GM15510 (cell line): ENCODE results near the gene DGKD.

Experiments
- POLR2A ChIP-seq: IDR thresholded peaks from 3 replicates; pipeline ENCODE4 v1.6.1; 2011; ENCODE audit warnings: borderline replicate concordance; ENCODE audit not compliant: insufficient read length; ENCODE audit errors: extremely low read depth

The DGKD gene

DNA sequence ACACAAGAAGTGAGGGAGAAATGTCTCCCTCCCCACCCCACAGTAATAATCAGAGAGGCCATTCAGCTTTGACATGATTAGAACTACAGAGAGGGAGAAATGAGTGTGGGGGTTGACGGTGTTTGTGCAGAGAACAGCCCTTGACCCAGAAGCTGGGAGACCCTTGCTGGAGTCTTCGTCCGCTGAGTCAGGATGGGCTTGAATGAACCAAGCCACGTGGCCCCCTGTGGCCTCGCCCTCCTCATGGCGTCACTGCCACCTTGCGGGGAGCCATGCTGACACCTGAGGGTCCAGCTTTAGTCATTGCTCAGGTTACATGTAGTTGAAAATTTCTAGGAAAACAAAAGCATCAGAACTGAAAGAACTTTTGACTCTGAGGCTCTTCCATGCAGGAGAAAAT is 101.2 kb downstream of the DGKD start:
- TF ChIP-seq POLR2A: no peak

DNA sequence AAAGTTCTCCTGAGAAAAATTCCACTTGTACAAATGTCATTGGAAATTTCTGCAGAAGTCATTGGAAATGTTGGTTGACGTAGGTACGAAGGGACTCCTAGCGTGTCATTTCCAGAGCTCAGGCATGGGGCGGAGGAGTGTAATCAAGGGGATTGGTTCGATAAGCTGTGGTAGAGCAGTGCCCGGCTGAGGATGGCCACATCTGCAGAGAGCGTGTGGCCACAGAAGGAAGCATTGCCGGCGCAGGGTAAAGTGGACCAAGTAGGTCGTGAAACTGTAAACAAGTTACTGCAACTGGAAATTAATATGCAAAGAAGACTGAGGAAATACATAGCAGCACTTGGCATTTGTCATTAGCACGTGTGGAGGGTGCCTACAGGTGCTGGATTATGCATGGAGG is 101.8 kb downstream of the DGKD start:
- no peak for TF ChIP-seq POLR2A

DNA sequence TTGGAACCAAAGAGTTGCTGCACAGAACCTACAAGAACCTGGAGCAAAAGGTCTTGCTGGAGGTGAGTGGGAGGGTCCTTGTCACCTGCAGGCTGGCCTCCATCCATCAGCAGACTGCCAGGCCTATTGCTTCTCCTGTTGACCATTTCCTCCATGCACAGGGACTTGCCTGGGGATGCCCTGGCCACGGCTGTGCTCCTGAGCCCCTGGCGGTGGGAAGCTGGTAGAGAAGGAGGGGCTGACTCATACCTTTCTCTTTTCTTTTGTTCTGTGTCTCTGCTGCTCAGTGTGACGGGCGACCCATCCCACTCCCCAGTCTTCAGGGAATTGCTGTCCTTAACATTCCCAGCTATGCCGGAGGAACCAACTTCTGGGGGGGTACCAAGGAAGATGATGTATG is 102.6 kb downstream of the DGKD start:
- TF ChIP-seq POLR2A: no peak

DNA sequence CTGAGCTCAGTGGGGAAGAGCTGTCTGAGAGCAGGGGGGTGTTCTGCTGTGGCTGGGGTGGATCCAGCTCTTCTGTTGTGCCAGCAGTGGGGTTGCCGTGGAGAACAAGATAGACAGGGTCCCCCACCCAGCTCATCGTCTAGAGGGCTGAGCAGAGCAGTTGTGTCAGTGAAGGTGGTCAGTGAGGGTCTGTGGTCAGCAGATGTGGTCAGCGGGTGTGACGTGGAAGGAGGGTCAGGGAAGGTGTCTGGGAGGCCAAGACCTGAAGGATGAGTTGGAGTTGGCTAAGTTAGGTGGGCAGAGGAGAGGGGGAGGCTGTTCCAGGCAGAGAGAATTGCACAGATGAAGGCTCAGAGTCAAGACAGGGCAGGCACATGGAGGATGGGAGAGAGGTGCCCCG is 103.1 kb downstream of the DGKD start:
- TF ChIP-seq POLR2A: no peak

DNA sequence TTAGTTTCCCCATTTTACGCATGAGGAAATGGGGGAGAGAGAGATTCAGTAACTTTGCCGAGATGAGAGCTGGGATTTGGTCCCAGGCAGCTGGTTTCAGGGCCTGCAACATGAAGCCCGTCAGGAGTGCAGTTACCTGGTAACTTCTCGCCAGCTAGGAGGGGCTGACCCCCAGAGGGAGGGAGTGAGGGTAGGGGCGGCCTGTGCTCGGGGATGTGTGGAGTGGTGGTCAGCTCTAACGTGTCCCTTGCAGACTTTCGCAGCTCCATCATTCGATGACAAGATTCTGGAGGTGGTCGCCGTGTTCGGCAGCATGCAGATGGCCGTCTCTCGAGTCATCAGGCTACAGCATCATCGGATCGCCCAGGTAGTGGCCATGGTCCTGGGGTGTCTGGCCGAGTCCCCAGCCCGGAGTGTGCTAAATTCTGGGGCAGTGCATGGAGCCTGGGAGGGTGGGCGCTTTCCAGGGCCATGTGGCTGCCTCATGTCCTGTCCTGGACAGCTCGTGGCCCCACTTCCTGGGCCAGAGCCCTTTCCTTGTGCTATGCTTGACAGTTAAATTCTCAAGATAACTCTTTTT is 103.8 kb downstream of the DGKD start:
- TF ChIP-seq POLR2A: no peak

DNA sequence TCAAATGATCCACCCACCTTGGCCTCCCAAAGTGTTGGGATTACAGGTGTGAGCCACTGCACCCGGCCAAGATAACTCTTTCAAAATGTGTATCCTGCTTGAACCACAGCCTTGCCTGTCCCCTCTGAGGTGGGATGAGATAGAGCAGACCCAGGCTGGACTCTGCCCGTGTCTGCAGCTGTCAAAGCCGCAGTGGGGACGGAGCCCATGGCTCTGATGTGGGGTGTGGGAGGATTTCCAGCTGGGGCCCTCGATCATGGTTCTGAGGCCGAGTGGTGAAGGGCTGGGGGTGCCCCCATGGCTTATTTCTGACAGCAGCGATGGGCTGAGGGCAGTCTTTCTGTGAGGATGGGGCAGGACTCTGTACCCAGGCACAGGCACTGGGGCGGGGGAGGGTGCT is 104.5 kb downstream of the DGKD start:
- TF ChIP-seq POLR2A: no peak

DNA sequence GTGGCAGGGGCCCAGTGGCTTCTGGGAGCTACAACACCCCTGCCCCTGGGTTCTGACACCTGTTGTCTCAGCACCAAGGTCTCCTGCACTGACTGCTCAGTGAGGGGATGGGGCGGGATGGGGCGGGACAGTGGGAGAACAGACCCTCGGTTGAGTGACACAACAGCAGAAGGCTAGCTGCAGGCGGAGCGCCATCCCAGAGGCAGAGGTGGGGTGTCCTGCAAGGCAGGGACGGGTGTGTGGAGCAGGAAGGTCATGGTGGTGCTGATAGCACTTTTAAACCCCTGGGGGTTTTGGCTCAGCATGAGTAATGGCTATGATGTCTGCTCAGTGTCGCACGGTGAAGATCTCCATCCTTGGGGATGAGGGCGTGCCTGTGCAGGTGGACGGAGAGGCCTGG is 105.1 kb downstream of the DGKD start:
- TF ChIP-seq POLR2A: no peak

DNA sequence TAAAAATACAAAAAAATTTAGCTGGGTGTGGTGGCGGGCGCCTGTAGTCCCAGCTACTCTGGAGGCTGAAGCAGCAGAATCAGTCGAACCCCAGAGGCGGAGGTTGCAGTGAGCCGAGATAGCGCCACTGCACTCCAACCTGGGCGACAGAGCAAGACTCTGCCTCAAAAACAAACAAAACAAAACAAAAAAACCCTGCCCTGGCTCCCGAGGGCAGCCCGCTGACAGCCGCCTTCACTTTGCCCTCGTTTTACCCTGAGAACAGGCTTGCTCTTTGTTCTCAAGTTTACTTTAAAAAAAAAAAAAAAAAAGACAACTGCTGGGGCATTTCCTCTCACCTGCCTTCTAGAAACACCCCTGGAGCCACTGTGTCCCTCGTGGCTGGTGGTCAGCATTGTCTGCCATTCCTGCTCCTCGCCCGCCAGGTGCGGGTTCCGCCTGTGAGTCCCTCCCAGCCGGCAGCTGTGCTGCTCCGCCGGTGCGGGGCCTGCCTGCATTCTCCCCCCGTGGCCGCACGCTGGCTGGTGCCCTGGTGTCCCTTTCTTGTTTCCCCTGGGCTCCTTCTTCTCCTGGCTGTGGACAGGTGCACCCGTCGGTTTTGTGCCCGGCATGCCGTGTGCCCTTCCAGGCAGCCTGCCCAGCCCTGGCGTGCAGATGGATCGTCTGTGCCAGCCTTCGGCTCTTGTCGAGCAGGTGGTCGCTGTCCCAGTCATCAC is 106.6 kb downstream of the DGKD start:
- no peak for TF ChIP-seq POLR2A

DNA sequence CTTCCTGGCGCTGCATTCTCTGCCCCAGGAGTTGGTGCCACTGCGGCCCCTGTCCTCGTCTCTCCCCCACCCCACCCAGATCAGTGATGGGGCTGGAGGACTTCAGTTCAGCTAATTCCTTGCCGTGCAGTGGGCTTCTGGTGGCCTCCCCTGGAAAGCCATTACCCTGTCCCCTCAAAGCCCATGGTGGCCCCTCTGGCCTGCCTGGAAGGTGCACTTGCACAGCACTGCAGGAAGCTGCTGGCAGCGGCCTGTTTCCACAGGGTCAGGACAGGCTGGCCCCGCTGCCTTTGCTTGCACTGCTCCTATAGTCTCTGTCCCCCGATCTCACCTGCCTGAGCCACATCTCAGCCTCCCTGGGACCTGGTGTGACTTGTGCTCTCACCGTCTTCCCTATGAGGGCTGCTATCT is 107.2 kb downstream of the DGKD start:
- TF ChIP-seq POLR2A: no peak

DNA sequence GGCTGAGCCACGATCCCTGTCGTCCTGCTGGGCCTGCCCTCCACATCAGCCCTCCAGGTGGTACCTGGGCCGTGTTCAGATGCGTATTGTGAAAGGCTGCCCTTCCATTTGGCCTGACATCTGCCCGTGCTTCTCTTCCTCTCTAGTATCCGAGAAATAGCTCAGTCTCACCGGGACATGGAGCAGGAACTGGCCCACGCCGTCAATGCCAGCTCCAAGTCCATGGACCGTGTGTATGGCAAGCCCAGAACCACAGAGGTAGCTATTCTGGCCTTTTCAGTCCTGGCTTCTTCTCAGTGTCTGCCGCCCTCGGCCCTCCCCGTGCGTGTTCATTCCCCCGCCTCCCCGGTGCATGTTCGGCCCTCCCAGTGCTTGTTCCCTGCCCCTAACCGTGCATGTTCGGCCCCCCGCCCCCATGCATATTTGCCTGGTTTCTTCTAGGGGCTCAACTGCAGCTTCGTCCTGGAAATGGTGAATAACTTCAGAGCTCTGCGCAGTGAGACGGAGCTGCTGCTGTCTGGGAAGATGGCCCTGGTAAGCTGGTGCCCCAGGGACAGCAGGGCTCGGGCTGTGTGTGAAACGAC is 108.0 kb downstream of the DGKD start:
- no peak for TF ChIP-seq POLR2A

DNA sequence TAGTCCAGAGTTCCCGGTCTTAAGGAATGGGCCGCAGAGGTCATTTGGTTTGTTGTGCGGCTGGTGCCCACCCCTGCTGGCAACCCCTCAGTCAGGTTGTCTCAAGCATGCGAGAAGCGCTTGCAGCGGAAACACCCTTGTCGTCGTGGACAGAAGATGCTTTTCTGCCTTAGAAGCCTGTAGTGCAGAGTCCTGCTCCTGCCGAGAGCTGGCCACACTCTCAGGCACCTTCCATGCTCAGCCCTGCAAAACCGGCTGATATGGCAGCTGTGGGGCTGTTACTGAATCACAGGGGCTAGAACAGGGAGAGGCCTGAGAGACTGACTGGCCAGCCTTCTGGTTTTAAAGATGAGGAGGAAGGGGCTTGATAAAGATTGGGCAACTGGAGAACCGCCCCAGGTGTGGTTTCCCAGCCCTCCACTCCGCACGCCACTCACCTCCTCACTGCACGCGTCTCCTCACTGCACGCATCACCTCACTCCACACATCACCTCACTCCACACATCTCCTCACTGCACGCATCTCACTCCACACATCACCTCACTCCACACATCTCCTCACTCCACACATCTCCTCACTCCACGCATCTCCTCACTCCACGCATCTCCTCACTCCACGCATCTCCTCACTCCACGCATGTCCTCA is 108.7 kb downstream of the DGKD start:
- TF ChIP-seq POLR2A: no peak

DNA sequence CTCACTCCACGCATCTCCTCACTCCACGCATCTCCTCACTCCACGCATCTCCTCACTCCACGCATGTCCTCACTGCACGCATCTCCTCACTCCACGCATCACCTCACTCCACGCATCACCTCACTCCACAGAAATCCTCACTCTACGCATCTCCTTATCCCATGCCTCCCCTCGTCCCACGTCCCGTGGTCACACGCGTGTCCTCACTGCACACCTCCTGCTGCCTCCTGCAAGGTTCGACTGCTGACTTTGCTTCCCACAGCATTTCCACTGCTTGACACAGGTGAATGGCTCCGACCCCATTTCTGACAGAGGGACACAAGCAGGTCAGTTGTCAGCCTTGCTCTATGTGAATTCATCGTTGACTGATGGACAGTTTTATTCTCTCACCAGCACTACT is 109.3 kb downstream of the DGKD start:
- TF ChIP-seq POLR2A: no peak

DNA sequence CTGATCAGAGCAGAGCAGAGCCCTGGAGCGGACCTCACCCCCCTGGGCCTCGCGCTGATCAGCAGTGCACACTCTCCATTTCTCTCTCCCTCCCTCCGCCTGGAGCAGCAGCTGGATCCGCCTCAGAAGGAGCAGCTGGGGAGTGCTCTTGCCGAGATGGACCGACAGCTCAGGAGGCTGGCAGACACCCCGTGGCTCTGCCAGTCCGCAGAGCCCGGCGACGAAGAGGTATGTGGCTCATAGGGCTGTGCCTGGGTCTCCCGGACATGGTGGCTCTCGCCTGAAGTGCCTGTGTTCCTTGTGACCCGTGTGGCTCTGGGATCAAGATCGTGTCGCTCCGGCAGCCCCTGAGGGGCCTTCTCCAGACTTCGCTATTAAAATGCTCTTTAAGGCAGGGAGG is 109.8 kb downstream of the DGKD start:
- no peak for TF ChIP-seq POLR2A

DNA sequence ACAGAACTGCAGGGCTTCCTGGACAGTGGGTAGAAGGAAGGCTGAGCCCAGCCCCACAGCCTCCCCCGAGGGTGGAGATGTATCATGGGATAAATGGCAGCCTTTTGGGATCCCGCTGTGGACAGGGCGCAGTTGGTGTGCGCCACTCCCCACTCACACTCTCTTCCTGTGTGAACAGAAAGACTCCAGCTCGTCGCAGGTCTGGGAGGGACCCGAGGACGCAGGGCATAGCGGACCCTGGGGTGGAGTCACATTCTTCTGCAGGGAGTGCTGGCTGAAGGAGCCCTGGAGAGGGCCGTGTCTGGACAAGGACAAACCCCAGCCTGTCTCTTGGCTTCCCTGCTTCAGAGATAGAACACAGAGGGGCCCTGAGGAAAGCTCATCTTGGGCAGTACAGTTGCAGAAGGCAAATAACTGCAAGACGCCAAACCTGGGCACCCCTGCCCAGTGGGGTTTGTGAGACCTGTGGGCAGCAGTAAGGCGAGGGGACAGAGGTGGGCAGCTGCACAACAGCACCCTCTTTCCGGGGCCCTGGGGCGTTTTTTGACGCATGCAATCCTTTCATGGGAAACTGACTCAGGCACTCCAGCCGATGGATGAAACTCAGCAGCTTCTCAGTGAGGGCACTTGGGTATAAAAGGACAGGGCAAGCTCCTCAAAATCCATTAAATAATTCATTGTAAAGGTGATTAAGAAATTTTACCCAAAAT is 110.4 kb downstream of the DGKD start:
- no peak for TF ChIP-seq POLR2A

DNA sequence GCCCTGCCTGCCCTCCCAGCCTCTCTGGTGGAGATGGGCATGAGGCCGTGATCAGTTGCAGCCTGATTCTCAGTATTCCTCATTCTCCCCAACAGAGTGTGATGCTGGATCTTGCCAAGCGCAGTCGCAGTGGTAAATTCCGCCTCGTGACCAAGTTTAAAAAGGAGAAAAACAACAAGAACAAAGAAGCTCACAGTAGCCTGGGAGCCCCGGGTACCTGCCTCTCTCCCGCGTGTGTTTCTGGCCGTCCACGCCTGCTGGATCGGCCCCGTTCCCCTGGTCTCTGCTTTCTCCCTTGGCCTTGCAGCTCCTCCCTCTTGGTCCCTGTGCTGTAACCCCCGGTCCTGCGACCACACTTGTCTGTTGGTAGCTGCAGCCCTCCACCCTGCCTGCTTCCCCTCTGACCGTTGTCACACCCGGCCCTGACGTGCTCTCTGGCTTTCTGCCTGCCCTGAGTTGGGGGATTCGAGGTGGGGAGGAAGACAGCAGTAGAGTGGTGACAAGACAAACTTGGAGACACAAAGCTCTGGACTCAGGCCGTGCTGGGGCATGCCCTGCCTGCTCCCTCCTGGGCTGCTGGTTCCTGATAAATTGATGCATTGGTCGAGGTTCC is 112.8 kb downstream of the DGKD start:
- no peak for TF ChIP-seq POLR2A
